ENCODE results near the gene IL10. TPM values are rescaled to one million over a fixed set of nuclear protein-coding genes. Genes with fewer than 3 reads are reported as not detected.
A peak's percentile ranks its signal among the peaks of the same experiment; 100 is the strongest.

Gene IL10
- total and polyA plus RNA-seq, 8 donors: 0.05 to 0.81 (median 0.24) TPM; not detected in 1

DNA sequence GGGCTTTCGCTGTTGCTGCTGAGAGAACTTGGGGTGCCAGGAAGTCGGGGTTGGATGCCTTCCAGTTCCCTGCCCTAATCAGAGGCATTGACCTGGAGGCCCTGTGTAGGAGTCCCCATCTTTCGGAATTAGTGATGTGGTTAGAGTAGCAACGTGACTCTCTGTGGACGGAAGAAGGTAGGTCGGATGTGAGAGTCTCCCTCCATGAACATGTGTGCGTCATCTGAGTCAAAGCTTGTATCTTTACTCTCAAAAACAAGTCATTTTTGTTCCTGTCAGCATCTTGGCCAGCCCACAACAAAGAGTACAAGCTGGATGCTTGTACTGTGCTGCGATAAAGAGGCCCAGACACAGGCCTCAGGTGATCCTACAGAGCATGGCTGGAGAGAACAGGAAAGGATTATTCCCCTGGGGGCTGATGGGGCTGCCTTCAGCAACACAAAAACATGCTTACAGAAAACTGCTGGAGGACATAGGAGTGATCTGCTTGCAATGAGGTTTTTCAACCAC lies 31.0 kb upstream of the IL10 start:
- H3K9me3 ChIP-seq: no peaks in the 10 kb centered on the region
- no peak overlapping the region for H3K27ac ChIP-seq
- intact Hi-C loops (cut with DNase I): no loop called here
- whole genome bisulfite sequencing, 2 donors: 90% methylated on average over 8 of the region's 8 CpGs
- TF ChIP-seq, protein P1, sequence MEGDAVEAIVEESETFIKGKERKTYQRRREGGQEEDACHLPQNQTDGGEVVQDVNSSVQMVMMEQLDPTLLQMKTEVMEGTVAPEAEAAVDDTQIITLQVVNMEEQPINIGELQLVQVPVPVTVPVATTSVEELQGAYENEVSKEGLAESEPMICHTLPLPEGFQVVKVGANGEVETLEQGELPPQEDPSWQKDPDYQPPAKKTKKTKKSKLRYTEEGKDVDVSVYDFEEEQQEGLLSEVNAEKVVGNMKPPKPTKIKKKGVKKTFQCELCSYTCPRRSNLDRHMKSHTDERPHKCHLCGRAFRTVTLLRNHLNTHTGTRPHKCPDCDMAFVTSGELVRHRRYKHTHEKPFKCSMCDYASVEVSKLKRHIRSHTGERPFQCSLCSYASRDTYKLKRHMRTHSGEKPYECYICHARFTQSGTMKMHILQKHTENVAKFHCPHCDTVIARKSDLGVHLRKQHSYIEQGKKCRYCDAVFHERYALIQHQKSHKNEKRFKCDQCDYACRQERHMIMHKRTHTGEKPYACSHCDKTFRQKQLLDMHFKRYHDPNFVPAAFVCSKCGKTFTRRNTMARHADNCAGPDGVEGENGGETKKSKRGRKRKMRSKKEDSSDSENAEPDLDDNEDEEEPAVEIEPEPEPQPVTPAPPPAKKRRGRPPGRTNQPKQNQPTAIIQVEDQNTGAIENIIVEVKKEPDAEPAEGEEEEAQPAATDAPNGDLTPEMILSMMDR (IDR thresholded peaks at IDR 0.05): no peak
- no peak for FAIRE-seq
- H3K4me3 ChIP-seq: no peak overlapping the region
- H3K4me1 ChIP-seq: peaks cover 0 to under 1% (median 0%) of the 10 kb centered on the region in 3 donors
- H3K27me3 ChIP-seq: no peaks in the 10 kb centered on the region
- no peak for DNase-seq
- peak in 2 of 4 donors; percentile 12 to 33 for ATAC-seq
- H3K36me3 ChIP-seq: no peaks in the 10 kb centered on the region

DNA sequence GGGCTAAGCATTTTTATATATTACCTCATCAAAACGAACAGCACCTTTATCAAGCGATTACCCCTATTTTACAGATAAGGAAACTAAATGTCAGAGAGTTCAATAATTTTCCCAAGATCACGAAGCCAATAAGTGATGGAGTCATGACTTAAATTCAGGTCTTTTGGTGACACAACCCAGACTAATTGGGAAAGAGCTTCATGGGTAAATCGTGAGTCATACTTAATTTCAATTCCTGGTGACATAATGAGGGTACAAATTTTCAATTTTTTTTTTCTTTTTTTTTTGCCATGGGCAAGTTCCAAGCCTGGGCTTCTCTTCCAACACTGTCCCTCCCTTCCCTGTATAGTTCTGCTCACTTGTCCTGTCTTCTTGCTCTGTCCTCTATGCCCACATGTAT lies 30.1 kb upstream of the IL10 start:
- 72 to 78% methylated on average over 4 of the region's 4 CpGs for WGBS, 2 donors
- intact Hi-C loops (cut with DNase I): no loop called here

DNA sequence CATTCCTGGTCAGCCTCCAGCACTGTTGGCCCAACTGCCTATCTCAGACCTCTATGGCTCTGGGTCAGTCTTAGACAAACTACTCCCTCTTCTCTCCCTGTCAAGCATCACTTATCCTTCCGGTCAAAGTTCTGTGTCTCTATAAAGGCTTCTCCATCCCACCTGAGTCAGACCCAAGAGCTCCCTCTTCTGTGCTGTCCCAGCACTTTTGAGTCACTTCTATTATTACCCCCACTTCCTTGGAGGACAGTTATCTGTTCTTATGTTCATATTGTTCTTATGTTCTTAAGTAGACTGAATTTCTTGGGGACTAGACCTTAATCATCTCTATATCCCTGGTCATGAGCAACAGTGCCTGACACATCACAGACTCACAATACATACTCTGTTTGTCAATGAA lies 29.2 kb upstream of the IL10 start:
- FAIRE-seq: no peak
- H3K27ac ChIP-seq: no peak overlapping the region
- WGBS, 2 donors: 83 to 91% methylated on average over 1 of the region's 1 CpG

More for the DNA sequence above, 30.1 kb upstream of the IL10 start:
- H3K4me3 ChIP-seq: no peak overlapping the region
- no peaks in the 10 kb centered on the region for H3K27me3 ChIP-seq
- FAIRE-seq (no peak), ATAC-seq (no peak), DNase-seq (no peak)
- H3K36me3 ChIP-seq: no peaks in the 10 kb centered on the region
- peaks cover under 1 to 6% (median 5%) of the 10 kb centered on the region in 3 donors for H3K4me1 ChIP-seq
- TF ChIP-seq, protein P1 (IDR thresholded peaks at IDR 0.05): no peak
- no peaks in the 10 kb centered on the region for H3K9me3 ChIP-seq
- no peak overlapping the region for H3K27ac ChIP-seq

DNA sequence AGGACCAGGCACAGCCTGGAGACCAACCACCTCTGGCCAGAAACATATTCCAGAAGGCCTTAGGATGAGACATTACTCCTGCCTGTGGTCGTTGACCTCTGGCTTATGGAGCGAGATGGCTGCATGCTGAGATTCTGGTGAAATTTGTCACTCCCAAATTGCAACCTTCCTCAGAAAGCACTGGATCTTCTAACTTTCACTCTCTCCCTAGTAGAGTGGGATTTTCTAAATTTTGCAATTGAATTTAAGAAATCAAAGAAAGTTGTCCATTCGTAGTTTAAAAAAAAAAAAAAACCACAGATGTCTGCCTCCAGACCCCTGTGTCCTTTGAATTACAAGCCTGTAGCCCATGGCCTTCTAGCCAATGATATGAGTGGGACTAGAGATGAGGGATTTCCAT lies 28.6 kb upstream of the IL10 start:
- FAIRE-seq (no peak), ATAC-seq (no peak), DNase-seq (no peak)
- no peaks in the 10 kb centered on the region for H3K27me3 ChIP-seq
- H3K4me1 ChIP-seq: peaks cover 3 to 15% (median 6%) of the 10 kb centered on the region in 3 donors
- no peaks in the 10 kb centered on the region for H3K9me3 ChIP-seq
- intact Hi-C loops (cut with DNase I): no loop called here
- 92 to 93% methylated on average over 3 of the region's 3 CpGs for WGBS, 2 donors
- no peak overlapping the region for H3K27ac ChIP-seq
- H3K4me3 ChIP-seq: no peak overlapping the region
- H3K36me3 ChIP-seq: no peaks in the 10 kb centered on the region
- TF ChIP-seq, protein P1 (IDR thresholded peaks at IDR 0.05): no peak

More for the DNA sequence above, 29.2 kb upstream of the IL10 start:
- peaks cover 3 to 15% (median 6%) of the 10 kb centered on the region in 3 donors for H3K4me1 ChIP-seq
- no peak for ATAC-seq
- TF ChIP-seq, protein P1 (IDR thresholded peaks at IDR 0.05): no peak
- H3K36me3 ChIP-seq: no peaks in the 10 kb centered on the region
- H3K9me3 ChIP-seq: no peaks in the 10 kb centered on the region
- intact Hi-C loops (cut with DNase I): no loop called here
- no peak for DNase-seq
- no peak overlapping the region for H3K4me3 ChIP-seq
- H3K27me3 ChIP-seq: no peaks in the 10 kb centered on the region

DNA sequence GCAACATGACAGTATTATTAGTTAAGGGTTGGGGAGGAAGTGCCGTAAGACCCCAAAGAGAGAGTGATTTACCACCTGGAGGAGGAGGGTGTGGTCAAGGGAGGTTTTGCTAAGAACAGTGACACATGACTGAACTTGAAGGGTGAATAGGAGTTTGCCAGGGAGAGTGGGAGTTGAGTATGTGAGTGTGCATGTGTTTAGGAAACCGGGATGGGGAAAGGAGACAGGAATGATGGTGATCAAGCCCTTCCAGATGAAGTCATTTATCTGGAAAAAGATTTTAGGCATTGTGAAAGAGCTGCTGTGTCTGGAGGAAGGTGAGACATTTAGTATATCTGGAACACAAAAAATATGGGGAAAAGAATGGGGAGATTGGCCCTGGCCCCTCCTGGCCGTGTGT lies 28.1 kb upstream of the IL10 start:
- WGBS, 2 donors: 92% methylated on average over 3 of the region's 3 CpGs
- H3K36me3 ChIP-seq: no peaks in the 10 kb centered on the region
- no peak overlapping the region for H3K27ac ChIP-seq
- H3K4me1 ChIP-seq: peaks cover 3 to 15% (median 6%) of the 10 kb centered on the region in 3 donors
- H3K27me3 ChIP-seq: no peaks in the 10 kb centered on the region
- ATAC-seq (no peak), FAIRE-seq (no peak), DNase-seq (no peak)
- intact Hi-C loops (cut with DNase I): no loop called here
- no peaks in the 10 kb centered on the region for H3K9me3 ChIP-seq
- H3K4me3 ChIP-seq: no peak overlapping the region
- TF ChIP-seq, protein P1 (IDR thresholded peaks at IDR 0.05): no peak
